ENCODE data around the gene GALNT2. TPM values are rescaled to one million over a fixed set of nuclear protein-coding genes. Genes with fewer than 3 reads are reported as not detected.
A peak's percentile ranks its signal among the peaks of the same experiment; 100 is the strongest.

The GALNT2 gene
- total and polyA plus RNA-seq, 8 donors: 18.3 to 118 (median 57.3) TPM

- DNase-seq (peak in 2 of 6 donors; percentile 11 to 42), ATAC-seq (no peak), FAIRE-seq (no peak)
- no peak overlapping the region for H3K27ac ChIP-seq
- 90 to 94% methylated on average over 13 of the region's 13 CpGs for WGBS, 2 donors
- no peaks in the 10 kb centered on the region for H3K9me3 ChIP-seq
- intact Hi-C loops (cut with DNase I): no loop called here
- H3K36me3 ChIP-seq: peaks cover 0 to 32% (median 27%) of the 10 kb centered on the region in 3 donors
- H3K4me1 ChIP-seq: peaks cover 0 to 13% (median 0%) of the 10 kb centered on the region in 3 donors
- TF ChIP-seq CTCF (IDR thresholded peaks at IDR 0.05): no peak
- H3K4me3 ChIP-seq: no peak overlapping the region
- no peaks in the 10 kb centered on the region for H3K27me3 ChIP-seq
Observed at GRCh38 chr1:230262867-230263567, 196.0 kb downstream of the GALNT2 start.

DNA sequence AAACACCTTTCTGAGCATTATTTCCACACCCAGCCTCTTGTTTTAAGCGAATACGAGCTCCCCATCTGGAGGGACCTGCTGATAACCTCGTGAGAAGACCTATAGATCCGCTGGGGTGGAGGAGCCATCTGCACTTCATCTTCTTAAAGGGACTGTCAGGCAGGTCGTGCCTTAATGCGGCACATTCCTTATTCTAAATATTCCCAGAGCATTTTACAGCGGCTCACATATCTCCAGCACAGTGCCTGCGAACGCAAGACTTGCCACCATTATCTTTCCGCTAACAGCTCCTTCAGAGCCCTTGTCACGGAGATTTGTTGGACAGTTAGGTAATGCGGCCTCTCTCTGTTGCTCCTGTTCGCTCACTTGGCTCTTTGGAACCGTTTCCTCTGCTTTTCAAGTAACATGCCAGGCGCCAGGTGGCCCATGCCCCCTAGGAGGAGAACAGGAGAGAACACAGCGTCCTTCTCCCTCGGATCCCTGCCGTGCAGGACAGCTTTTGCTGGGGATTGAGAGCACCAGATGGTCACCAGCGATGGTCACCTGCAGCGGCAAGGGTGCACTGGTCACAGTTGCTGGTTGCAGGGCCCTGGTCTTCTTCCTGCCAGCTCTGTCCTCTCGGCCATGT, 196.6 kb downstream of the GALNT2 start:
- peak in 2 of 6 donors; percentile 13 to 50 for DNase-seq
- Histone ChIP-seq H3K36me3 (peaks cover 0 to 32% (median 27%) of the 10 kb centered on the region in 3 donors), H3K4me1 (peaks cover 0 to 15% (median 0%) of the 10 kb centered on the region in 3 donors), H3K4me3 (no peak overlapping the region), H3K9me3 (no peaks in the 10 kb centered on the region), H3K27me3 (no peaks in the 10 kb centered on the region), H3K27ac (no peak overlapping the region)
- ATAC-seq: peak in 1 of 4 donors; percentile 4
- FAIRE-seq: no peak
- intact Hi-C loops (cut with DNase I): no loop called here
- 81 to 86% methylated on average over 21 of the region's 21 CpGs for WGBS, 2 donors
- no peak for TF ChIP-seq CTCF (IDR thresholded peaks at IDR 0.05)

DNA sequence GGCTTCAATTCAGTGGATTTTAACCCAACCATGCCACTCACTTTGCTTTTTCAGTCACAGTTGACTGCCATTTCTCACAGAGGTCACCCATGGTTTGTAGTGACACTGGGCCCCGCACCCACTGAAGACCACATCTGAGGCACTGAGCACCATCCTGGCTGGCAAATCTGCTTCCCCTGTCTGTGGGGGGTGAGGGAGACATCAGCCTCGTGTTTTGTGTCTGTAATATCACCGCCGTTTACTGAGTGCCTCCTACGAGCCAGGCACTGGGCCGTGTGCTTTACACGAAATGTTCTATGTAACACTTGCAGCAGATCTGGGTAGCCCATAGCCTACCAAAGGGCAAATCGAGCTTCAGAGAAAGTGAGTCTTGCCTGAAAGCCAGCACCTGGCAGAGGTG, 197.3 kb downstream of the GALNT2 start:
- no peak for ATAC-seq
- no peaks in the 10 kb centered on the region for H3K9me3 ChIP-seq
- WGBS, 2 donors: 84 to 88% methylated on average over 8 of the region's 8 CpGs
- H3K27me3 ChIP-seq: no peaks in the 10 kb centered on the region
- peaks cover 0 to 18% (median 0%) of the 10 kb centered on the region in 3 donors for H3K4me1 ChIP-seq
- peaks cover 0 to 32% (median 27%) of the 10 kb centered on the region in 3 donors for H3K36me3 ChIP-seq
- no peak overlapping the region for H3K27ac ChIP-seq
- intact Hi-C loops (cut with DNase I): no loop called here
- peak in 2 of 6 donors; percentile 9 to 35 for DNase-seq
- no peak for TF ChIP-seq CTCF (IDR thresholded peaks at IDR 0.05)
- FAIRE-seq: no peak
- no peak overlapping the region for H3K4me3 ChIP-seq

DNA sequence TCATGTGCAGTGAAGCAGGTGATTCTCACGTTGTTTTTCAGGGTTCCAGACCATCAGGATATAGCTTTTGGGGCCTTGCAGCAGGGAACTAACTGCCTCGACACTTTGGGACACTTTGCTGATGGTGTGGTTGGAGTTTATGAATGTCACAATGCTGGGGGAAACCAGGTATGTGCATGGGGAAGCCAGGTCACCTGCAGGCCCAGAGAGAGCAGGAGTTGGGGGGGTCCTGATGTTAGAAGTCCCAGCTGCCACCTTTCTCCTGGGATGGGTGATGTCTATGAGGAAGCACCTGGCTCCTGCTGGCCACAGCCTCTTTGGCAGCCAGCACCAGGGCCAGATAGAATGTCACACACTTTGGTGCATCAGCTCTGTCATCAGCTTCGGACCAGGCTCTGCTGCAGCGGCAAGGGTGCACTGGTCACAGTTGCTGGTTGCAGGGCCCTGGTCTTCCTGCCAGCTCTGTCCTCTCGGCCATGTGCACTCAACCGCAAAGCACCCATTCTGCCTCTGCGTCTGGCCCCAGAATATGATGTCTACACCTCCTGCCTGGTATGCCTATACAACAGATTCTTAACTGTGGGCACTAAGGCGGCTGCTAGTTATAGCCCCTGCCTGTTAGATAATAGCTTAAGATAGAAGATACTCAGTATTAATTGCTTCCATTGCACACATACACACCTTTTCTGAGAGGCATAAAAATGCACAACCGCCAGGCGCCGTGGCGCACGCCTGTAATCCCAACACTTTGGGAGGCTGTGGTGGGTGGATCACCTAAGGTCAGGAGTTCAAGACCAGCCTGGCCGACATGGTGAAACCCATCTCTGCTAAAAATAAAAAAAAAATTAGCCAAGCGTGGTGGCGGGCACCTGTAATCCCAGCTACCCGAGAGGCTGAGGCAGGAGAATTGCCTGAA, 198.4 kb downstream of the GALNT2 start:
- Histone ChIP-seq H3K4me3 (no peak overlapping the region), H3K9me3 (no peaks in the 10 kb centered on the region), H3K27ac (no peak overlapping the region), H3K4me1 (peaks cover 0 to 24% (median 5%) of the 10 kb centered on the region in 3 donors), H3K36me3 (peaks cover 0 to 32% (median 27%) of the 10 kb centered on the region in 3 donors), H3K27me3 (no peaks in the 10 kb centered on the region)
- TF ChIP-seq CTCF (IDR thresholded peaks at IDR 0.05): no peak
- intact Hi-C loops (cut with DNase I): no loop called here
- ATAC-seq: no peak
- 93 to 95% methylated on average over 17 of the region's 17 CpGs for WGBS, 2 donors
- DNase-seq: peak in 1 of 6 donors; percentile 36
- no peak for FAIRE-seq

Measured in pancreas (tissue), 10 donors.